ENCODE measurements around the gene RBBP5. TPM values are rescaled to one million over a fixed set of nuclear protein-coding genes. Genes with fewer than 3 reads are reported as not detected.

Gene RBBP5
- polyA plus RNA-seq, 4 donors: 18.7 to 22.6 (median 19.7) TPM

DNA sequence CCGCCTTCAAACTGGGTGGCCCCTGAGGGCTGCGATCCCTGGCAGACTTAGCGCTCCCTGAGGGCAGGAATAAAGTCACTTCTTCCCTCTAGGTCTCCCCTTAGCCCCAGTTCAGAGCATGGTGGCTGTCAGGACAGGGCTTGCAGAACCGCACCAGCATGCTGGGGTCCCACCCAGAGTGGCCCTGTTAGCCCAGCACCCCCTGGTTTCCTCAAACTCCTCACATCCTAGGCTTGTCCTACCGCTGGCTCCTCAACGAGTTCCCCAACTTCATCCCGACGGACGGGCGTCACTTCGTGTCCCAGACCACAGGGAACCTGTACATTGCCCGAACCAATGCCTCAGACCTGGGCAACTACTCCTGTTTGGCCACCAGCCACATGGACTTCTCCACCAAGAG, 62.9 kb downstream of the RBBP5 start:
- DNase-seq (ENCODE audit: low read depth in 4 of 4, low spot score in 2 of 4): no peak

DNA sequence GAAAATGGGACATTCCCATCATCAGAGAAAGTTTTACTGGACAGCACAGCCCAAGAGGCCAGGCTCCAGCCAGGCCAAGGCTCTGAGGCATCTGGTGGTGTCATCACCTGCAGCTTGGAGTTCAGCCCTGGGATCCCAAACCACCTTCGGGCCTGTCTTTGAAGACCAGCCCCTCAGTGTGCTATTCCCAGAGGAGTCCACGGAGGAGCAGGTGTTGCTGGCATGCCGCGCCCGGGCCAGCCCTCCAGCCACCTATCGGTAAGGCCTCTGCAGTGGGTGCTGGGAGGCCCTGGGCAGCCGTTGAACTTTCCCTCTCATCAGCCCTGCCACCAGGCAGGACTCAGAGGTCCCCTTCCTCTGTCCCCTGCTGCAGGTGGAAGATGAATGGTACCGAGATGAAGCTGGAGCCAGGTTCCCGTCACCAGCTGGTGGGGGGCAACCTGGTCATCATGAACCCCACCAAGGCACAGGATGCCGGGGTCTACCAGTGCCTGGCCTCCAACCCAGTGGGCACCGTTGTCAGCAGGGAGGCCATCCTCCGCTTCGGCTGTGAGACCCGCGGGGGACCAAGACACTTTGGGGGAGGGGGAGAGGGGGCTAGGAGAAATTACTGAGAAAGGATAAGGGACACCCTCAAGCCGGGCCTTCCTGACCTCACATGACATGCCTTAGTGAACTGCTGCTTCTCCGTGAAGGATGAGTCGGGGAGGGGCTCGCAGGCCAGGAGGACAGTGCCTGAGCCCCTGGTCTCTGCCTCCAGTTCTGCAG, 63.8 kb downstream of the RBBP5 start:
- DNase-seq (ENCODE audit: low read depth in 4 of 4, low spot score in 2 of 4): no peak

DNA sequence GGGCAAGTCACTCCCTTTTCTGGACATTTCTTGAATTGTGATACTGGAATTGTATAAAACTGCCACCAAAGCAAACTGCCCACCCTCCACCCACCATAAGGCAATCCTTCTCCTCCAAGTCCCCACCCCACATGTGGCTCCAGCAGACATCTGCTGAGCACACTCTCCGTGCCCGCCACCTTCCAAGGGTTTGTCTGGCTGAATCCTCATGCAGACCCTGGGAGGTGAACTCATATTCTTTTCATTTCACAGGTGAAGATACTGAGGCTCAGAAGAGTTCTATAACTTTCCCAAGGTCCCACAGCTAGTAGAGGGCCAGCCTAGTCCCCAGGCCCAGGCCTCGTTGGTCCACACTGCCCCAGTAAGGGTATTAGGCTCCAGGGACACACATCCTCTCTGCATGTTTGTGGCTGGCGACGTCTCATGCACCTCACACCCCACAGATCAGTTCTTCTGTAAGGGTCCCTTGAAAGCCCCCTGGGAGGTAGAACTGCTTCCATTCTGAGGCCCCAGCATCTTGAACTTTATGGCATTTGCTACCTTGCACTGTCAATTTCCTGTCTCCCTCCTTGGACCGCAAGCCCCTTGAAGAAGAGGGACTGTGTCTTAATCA, 64.7 kb downstream of the RBBP5 start:
- DNase-seq (ENCODE audit: low read depth in 4 of 4, low spot score in 2 of 4): no peak

DNA sequence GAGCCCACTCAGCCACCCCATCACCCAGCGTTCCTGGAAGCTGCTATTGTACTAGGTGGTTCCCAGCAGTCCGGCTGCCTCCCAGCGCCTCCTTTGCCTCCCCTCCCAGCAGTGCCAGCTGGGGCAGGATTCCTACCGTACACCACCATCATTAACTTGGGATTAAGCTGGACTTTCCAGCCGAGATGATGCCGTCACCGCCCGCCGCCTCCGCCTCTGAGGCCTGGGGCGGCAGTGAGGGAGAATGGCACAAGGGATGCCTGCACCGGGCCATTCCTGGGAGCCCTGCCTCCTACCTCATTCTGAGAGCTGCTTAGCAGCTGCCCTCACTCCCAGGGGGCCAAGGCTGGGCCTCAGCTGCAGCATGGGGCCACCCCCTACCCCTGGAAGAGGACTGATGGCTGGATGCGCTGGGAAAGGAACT, 65.6 kb downstream of the RBBP5 start:
- no peak for DNase-seq (ENCODE audit: low read depth in 4 of 4, low spot score in 2 of 4)

DNA sequence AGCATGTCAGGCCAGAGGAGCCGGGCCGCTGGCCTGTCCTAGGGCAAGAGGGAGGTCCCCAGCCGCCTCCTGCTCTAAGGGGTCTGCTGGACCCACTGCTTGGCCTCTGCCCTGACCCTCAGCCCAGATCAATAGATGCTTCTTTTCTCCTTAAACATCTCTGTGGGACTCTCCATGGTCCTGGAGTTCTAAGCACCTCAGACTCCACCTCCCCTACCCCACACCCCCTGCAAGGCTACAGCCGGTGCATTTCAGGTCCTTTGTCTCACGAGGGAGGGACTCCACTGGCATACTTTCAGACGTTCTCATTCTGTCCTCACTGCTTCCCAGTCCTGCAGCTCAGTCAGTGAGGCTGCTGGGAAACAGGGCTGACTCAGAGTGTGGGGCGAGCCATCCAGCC, 67.8 kb downstream of the RBBP5 start:
- no peak for DNase-seq (ENCODE audit: low read depth in 4 of 4, low spot score in 2 of 4)

DNA sequence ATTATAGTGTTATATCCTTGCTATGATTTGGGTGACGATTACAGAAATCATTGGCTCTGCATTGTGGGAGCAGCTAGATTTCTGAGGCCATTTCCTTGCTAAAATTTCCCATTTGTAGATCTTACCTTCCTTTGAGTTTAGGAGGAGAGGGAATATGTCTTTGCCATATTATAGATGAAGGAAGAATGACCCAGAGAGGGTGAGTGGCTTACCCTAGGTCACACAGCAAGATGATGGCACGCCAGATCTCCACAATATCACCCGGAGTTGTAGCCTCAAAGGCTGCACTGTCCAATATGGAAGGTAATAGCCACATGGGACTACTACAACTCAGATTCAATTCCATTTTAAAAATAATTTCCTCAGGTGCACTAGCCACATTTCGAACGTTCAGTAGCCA, 68.5 kb downstream of the RBBP5 start:
- DNase-seq (ENCODE audit: low read depth in 4 of 4, low spot score in 2 of 4): no peak

DNA sequence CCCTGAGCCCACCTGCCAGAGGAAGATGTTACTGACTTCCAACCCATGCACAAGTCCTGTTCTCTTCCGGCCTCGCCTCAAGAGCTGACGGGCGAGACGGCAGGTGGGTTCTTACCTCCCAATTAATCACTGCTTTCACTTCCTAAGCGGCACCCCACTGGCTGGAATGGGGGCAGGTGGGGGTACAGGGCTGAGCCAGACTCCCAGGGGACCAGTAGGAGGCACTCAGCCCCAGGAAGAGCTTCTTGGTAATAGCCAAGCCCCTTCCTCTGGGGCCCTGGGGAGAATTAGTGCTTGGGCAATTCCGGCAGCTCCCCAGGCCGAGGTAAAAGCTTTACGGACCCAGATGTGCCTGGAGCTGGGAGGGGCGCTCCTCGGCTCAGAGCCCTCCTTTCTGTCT, 69.1 kb downstream of the RBBP5 start:
- DNase-seq (ENCODE audit: low read depth in 4 of 4, low spot score in 2 of 4): no peak

DNA sequence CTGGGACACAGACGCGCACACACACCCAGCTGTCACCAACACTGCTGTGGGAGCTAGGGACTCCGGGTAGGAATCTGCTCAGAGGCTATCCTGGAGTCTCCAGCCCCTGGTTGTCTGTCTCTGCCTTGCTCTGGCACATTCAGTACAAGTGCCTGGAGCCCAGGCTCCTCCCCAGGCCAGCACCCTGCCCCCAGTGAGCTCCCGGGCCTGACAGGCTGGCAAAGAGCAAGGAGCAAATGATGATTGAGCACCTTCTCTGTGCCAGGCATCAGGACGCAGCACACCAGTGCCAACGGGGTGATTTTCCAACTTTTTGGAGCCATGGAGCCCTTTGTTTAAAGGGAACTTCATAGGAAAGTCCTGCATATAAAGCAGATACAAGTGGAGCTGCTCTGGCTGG, 72.3 kb downstream of the RBBP5 start:
- no peak for DNase-seq (ENCODE audit: low read depth in 4 of 4, low spot score in 2 of 4)

DNA sequence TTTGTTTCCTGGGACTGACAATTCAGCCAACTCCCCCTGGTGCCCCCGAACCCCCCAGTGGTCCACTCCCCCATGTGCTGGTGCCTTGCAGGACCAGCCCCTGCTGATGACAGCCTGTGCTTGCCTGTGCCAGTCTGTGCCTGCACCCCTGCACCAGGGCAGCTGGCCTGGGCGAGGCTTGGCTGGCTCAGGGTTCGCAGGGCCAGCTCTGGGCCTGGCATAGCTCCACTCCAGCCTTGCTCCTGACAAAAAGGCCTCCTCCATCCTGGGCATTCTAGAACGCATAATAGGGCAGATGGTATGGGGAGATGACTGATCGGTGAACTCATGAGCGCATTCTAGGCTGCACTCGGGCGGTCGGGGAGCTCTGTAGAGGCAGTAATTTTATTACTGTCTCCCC, 73.4 kb downstream of the RBBP5 start:
- no peak for DNase-seq (ENCODE audit: low read depth in 4 of 4, low spot score in 2 of 4)

DNA sequence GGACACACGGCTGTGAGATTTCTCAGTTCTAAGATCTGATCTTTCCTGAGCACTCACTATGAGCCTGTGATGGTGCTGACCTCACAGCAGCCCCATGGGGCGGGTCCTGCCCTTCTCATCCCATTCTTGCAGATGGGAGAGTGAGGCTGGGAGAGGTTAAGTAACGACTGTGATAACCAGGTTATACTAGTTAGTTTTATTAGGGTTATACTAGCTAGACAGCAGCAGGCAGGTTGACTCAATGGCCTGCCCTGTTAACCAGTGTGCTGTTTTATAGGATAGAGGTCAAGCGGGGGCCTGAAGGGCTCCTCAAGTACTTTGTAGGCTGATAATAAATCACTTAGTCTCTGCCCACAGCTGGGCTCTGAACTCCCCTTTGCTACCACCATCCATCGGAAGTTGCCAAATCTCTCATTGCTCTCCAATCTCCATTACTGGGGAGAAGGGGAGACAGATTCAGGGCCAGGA, 74.0 kb downstream of the RBBP5 start:
- DNase-seq (ENCODE audit: low read depth in 4 of 4, low spot score in 2 of 4): no peak

DNA sequence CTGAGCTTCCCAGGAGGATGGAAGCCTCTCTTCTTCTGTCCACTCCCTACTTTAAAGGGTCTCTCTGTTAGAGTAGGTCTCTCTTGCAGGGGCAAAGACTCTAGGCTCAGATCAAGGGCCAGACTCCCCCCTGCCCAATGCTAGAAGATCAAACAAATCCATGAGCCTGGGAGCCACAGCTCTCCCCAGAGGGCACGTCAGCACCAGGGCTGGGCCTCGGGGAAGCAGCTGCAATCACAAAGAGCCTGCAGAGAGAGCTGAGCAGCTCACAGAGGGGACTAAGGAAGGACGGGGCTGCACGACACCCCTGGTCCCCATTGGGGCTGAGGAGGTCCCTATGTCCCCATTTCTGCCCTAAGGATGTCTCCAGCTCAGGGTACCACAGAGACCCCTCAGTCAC, 74.9 kb downstream of the RBBP5 start:
- no peak for DNase-seq (ENCODE audit: low read depth in 4 of 4, low spot score in 2 of 4)

DNA sequence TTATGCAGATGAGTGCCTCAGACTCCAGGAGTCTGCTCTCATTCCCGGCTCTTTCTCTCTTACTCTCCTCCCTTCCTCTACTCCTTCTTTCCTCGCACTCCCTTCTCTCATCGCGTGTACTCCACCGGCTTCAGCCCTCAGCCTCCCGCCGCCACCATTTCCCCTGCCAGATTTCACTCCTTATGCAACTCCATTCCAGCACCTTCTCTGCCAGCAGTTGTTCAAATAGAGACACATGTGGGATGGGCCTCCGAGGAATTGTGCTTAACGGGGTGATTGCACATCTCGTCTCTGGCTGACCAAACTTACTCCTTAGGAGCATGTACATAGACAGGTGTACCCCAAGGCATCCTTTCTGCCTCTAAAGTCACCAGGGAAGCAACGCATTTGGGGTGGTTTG, 76.6 kb downstream of the RBBP5 start:
- DNase-seq (ENCODE audit: low read depth in 4 of 4, low spot score in 2 of 4): no peak

DNA sequence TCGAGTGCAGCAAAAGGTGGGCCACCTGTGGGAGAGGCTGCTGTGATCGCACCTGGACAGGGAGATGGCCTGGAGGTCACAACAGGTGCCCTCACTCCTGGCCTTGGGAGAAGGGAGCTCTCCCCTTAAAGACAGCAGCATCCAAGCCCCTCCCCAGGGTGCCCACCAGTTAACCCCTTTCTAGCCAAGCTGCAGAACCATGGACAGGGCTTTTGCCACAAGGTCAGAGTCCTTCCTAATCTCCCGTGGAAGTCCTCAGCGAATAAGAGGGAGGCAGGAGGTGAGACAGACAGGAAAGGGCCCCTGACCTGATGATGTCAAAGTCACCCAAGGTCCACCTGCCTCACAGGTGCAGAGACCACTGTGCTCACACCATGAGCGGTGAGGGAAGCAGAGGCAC, 77.0 kb downstream of the RBBP5 start:
- no peak for DNase-seq (ENCODE audit: low read depth in 4 of 4, low spot score in 2 of 4)

DNA sequence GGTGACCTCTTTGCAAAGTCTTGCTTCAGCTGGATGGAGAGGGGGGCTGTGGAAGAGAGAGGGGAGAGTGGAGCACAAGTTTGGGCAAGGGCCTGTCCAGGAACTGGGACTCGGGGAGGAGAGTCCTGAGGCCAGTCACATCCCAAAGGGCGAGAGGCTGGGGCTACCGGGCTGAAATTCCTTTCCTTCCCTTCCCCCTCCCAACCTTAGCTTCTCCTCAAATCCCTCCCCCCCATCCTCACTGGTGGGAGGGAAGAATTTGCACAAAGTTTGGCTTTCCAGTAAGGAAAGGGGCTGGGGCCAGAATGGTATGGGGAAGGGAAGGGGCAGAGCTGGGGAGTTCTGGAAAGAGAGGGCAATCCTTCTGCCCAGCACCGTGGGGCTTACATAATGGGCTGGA, 77.9 kb downstream of the RBBP5 start:
- DNase-seq (ENCODE audit: low read depth in 4 of 4, low spot score in 2 of 4): no peak

DNA sequence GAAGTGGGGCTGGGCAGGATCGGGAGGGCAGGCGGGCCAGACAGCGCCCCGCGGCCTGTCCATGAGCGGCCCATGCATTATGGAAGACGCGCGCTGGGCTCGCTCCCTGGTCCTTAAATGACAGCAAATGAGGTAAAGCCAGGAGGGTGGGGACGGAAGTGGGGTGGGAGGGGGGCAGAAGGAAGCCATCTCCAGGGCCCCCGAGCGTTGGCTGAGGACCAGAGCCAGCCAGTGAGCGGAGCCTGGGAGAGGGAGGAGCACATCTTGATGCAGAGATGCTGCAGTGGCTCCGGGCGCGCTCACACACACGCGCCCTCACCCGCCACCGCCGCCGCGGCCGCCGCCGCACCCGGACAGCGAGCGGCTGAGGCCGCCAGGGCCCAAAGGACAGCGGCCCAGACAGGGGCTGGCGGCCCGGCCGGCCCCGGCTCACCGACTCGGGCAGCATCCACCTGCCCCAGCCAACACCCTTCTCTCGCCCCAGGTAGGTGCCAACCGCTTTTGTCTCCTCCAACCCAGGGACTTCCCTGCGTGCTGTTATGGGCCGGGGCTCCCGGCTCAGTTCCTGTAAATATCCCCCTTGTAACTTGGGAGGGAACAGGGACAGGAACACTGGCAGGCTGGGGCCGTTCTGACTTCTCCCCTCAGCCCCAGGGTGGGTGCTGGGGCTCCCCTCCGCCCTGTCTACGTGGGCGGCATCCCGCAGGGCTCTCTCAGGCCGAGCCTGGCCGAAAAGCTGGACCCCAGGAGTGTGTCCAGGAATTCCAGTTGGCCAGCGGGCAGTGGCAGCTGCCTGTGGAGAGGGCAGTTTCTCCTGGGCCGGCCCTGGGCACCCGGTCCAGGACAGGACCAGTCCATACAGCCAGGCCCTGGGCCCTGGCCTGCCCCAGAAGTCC, 78.6 kb downstream of the RBBP5 start, which contains the start of gene CNTN2:
Gene CNTN2, plus strand, starts transcription at position 302 of the 896 bp plus-strand sequence. CDS start 9,974 bp downstream, outside the sequence.
- no peak for DNase-seq (ENCODE audit: low read depth in 4 of 4, low spot score in 2 of 4)

DNA sequence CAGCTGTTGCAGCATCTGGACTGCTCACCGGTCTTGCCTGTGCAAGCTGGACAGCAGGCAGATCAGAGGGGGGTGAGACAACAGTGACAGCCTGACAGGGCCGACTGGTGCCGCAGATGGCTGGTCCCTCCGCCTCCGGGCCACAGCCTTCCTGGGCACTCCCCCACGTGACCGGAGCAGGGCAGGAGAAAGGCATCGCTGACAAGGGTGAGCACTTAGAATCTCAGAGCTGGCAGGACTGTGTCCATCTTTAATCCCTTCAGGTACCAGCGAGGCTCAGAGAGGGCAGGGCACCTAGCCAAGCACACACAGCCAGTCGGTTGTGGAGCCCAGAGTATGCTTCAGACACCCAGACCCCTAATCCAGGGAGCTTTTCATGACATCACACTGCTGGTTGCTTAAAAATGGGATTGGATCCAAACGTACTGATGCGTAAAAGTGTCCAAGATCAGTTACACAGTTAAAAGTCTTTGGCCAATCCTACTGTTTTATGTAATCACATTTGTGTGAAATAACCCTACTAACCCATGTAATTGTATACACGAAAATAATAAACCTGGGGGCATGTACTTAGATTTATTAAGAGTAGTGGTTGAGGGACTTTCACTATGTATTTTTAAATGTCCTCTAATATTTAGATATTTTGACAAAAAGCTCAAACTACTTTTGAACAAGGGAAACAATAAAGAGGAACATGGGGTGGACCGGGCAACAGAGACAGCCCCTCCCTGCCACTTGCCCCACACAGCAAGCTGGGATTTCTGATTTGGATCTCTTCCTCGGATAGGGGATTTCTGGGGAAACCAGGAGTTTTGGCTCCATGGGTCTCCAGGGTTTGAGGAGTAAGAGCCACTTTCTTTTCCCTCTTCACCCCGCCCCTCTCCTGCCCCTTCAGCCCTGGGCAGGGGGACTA, 79.5 kb downstream of the RBBP5 start:
- no peak for DNase-seq (ENCODE audit: low read depth in 4 of 4, low spot score in 2 of 4)

DNA sequence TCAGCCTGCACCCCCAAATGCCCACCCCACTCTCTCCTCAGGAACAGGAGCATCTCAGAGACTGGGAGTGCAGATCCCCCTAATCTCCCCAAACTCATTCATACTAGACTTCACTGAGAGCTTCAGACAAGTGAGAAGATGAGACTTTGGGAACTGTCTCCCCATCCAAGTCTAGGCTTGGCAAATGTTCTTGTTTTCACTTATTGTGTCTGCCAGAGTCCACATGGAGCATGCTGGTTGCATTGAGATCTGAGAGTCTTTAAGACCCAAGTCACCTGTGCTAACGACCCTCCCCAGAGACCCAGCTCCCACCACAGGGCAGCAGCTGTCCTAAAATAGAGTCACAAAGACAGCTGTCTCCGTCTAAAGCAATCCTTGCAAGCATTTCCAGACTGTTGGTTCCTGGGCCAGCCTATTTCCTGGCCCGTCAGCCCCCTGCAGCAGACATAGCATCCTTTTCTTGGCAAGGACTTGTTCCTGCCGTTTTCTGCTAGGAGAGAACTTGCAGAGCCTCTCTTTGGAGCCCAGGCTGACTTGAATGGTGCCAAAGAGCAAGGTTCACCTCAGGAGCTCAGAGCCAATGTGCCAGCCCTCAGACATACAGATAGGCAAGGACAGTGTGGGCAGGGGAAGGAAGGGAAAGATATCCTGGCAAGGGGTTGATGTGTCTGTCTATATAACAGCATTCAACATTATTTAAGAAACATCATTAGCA, 80.6 kb downstream of the RBBP5 start:
- DNase-seq (ENCODE audit: low read depth in 4 of 4, low spot score in 2 of 4): no peak

DNA sequence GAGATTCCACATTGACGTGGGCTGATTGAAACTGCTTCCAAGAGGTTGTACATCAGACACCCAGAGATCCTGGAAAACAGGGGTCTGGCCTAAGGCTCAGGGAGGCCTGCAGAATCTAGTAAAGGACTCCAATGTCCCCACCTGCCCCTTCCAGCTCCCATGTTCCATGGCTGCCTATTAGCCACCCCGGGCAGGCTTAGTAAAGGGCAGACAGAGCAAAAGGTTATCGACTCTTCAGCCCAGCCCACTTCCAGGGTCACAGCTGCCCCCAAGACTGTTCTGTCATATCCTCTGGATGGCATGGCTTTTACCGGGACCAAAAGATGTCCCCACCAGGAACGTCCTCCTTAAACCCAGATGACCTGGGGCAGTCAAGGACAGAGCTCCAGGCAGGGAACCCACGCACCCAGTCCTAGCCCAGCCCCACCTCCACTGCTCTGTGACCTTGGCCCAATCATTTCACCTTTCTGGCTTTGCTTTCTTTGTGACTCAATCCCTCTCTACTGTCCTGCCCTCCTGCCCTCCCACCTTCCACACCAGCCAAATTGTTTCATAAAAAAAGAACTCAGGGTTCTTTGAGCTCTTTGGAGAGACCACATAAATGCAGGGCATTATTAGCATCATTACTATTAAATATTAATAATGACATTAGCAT, 83.5 kb downstream of the RBBP5 start:
- DNase-seq (ENCODE audit: low read depth in 4 of 4, low spot score in 2 of 4): no peak

DNA sequence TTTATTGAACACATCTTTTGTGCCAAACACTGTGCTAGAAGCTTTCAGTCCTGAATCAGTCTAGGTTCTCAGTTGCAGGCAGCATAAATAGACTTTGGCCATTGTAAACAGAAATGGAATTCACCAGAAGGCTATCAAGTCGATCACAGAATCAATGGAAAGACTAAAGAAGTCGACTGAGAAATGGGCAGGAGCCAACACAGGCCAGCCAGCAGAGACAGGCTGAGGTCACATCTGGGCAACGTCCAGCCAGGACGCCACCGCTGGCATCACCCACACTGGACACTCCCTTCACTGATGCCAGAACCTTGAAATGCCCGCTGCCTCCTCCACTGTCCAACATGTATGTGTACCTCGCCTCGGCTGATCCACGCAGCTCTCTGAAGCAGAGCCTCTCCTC, 84.2 kb downstream of the RBBP5 start:
- DNase-seq (ENCODE audit: low read depth in 4 of 4, low spot score in 2 of 4): no peak

All from left renal cortex interstitium (tissue), 4 donors.